GM12873 (cell line): ENCODE results near the gene PA2G4.

Experiments used
- CTCF ChIP-seq: IDR thresholded peaks from 2 replicates; pipeline ENCODE4 v1.5.1; 2012; ENCODE audit warnings: low read depth, mild to moderate bottlenecking, moderate library complexity, low read length, control low read depth; ENCODE audit not compliant: insufficient read depth; ENCODE audit errors: missing control alignments

The PA2G4 gene

GRCh38 chr12:56121204-56121870, 17.0 kb downstream of the PA2G4 start:
- no peak for TF ChIP-seq CTCF

GRCh38 chr12:56122637-56123036, 18.3 kb downstream of the PA2G4 start:
- no peak for TF ChIP-seq CTCF

- TF ChIP-seq CTCF = no peak
These were observed 19.8 kb downstream of the PA2G4 start for GRCh38 chr12:56124133-56124532.

GRCh38 chr12:56126732-56127239, 22.4 kb downstream of the PA2G4 start:
- TF ChIP-seq CTCF = no peak

GRCh38 chr12:56127485-56127887, 23.1 kb downstream of the PA2G4 start:
- no peak for TF ChIP-seq CTCF

GRCh38 chr12:56127888-56128669, 23.7 kb downstream of the PA2G4 start, which contains the start of gene ESYT1:
Gene ESYT1 (plus strand): TSS chr12:56128267. CDS start chr12:56128320, 53 bp downstream.
- no peak for TF ChIP-seq CTCF

GRCh38 chr12:56128670-56129205, 24.4 kb downstream of the PA2G4 start:
- no peak for TF ChIP-seq CTCF
